Vagina (tissue), 2 donors: ENCODE results near the gene SMARCC1. TPM values are rescaled to one million over a fixed set of nuclear protein-coding genes. Genes with fewer than 3 reads are reported as not detected.
"Not testable (repeated sequence)": the region's sequence is repeated elsewhere in the genome, so short reads cannot be mapped to it uniquely, and the experiment has no call there.

Experiments used
- DNase-seq, 2 donors: peaks; one replicate each; pipeline ENCODE4 v3.0.0-alpha.2; 2017; ENCODE audit errors: extremely low spot score in 2 of 2
- H3K27ac ChIP-seq: fragments of 200-600 bp; sonication (generic); one replicate; pipeline ENCODE4 v1.5.1; 2019
- H3K27me3 ChIP-seq: fragments of 200-600 bp; sonication (generic); one replicate; pipeline ENCODE4 v1.5.1; 2019
- H3K36me3 ChIP-seq, 2 donors: fragments of 200-600 bp; sonication (generic); one replicate each; pipeline ENCODE4 v1.5.1; 2017 to 2019
- H3K4me1 ChIP-seq: fragments of 200-600 bp; sonication (generic); one replicate; pipeline ENCODE4 v1.5.1; 2019
- H3K4me3 ChIP-seq, 2 donors: fragments of 200-600 bp; sonication (generic); 1 replicate in 1 of 2; 2 replicates in 1 of 2; pipeline ENCODE4 v1.5.1; 2016 to 2019
- H3K9me3 ChIP-seq: fragments of 200-600 bp; sonication (generic); one replicate; pipeline ENCODE4 v1.5.1; 2019
- POLR2A ChIP-seq, 2 donors: fragments of 450-650 bp; IDR thresholded peaks; one replicate each; pipeline ENCODE4 v1.6.1; 2017; ENCODE audit warnings: antibody characterized with exemption in 2 of 2, mild to moderate bottlenecking in 2 of 2, moderate library complexity in 2 of 2
- POLR2AphosphoS5 ChIP-seq, 2 donors: sonication (generic); formaldehyde crosslinking; IDR thresholded peaks; one replicate each; pipeline ENCODE4 v1.9.0; 2017; ENCODE audit warnings: antibody characterized with exemption in 2 of 2, mild to moderate bottlenecking in 2 of 2, low read depth in 1 of 2; ENCODE audit not compliant: insufficient read depth in 1 of 2
- intact Hi-C: fragments of 100-400 bp; cut with DNase I; formaldehyde crosslinking; loops from one replicate; pipeline ENCODE4 v1.15.1; 2023
- total RNA-seq: library from RNA; depleted of rRNA; stranded (reverse); fragments of >200 nt; gene quantifications from one replicate; pipeline ENCODE4 v1.2.3, GENCODE V29; 2016
- TF ChIP-seq, protein P1 (sequence below), 3 experiments: fragments of 450-650 bp in 2 of 3; fragments of 200-600 bp in 1 of 3; sonication (generic) in 1 of 3; IDR thresholded peaks; one replicate each; pipeline ENCODE4 v1.5.1; 2017 to 2019; ENCODE audit warnings: antibody characterized with exemption in 3 of 3, mild to moderate bottlenecking in 2 of 3, moderate library complexity in 2 of 3

Gene SMARCC1
- total RNA-seq, 1 donor from 2014 or later: 39.0 TPM

GRCh38 chr3:47772047-47772446 is 9.6 kb downstream of the SMARCC1 start:
- Histone ChIP-seq H3K36me3 (peaks cover 0 to 16% of the 10 kb centered on the region in 2 donors), H3K4me3 (no peak overlapping the region), H3K4me1 (peaks cover 20% of the 10 kb centered on the region), H3K27me3 (no peaks in the 10 kb centered on the region), H3K9me3 (no peaks in the 10 kb centered on the region), H3K27ac (no peak overlapping the region)
- TF ChIP-seq POLR2A (IDR thresholded peaks at IDR 0.05): no peak
- TF ChIP-seq, protein P1, sequence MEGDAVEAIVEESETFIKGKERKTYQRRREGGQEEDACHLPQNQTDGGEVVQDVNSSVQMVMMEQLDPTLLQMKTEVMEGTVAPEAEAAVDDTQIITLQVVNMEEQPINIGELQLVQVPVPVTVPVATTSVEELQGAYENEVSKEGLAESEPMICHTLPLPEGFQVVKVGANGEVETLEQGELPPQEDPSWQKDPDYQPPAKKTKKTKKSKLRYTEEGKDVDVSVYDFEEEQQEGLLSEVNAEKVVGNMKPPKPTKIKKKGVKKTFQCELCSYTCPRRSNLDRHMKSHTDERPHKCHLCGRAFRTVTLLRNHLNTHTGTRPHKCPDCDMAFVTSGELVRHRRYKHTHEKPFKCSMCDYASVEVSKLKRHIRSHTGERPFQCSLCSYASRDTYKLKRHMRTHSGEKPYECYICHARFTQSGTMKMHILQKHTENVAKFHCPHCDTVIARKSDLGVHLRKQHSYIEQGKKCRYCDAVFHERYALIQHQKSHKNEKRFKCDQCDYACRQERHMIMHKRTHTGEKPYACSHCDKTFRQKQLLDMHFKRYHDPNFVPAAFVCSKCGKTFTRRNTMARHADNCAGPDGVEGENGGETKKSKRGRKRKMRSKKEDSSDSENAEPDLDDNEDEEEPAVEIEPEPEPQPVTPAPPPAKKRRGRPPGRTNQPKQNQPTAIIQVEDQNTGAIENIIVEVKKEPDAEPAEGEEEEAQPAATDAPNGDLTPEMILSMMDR (IDR thresholded peaks at IDR 0.05): no peak
- no peak for TF ChIP-seq POLR2AphosphoS5 (IDR thresholded peaks at IDR 0.05; ENCODE audit: insufficient read depth in 1 of 2, low read depth in 1 of 2)
- intact Hi-C loops: no loop called here
- no peak for DNase-seq

- H3K36me3 ChIP-seq: peaks cover 0 to 6% of the 10 kb centered on the region in 2 donors
- no peaks in the 10 kb centered on the region for H3K27me3 ChIP-seq
- no peak overlapping the region for H3K4me3 ChIP-seq
- TF ChIP-seq, protein P1 (IDR thresholded peaks at IDR 0.05): no peak
- no peak overlapping the region for H3K27ac ChIP-seq
- H3K4me1 ChIP-seq: no peaks in the 10 kb centered on the region
- no peaks in the 10 kb centered on the region for H3K9me3 ChIP-seq
- intact Hi-C loops: no loop called here
- no peak for DNase-seq
Measured at GRCh38 chr3:47766186-47766585, 15.5 kb downstream of the SMARCC1 start.

DNA sequence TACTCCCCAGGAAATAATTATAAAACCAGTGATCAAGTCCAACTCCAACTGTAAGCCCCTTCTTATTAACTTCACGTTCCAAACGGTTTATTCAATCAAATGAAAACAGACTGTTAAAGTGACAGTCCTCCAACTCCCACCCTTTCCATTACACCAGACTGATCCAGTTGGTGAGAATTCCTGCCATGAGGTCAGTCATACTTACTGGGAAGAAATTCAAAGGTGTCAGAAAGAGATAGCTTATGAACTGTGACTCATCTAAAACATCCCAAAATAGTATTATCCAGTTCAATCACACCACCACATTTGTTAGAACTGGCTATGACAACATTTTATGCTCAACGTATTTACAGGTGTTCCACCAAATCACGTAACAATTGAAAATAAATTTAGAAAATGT is 19.5 kb downstream of the SMARCC1 start:
- Histone ChIP-seq H3K4me3 (no peak overlapping the region), H3K36me3 (peaks cover 0 to 10% of the 10 kb centered on the region in 2 donors), H3K4me1 (no peaks in the 10 kb centered on the region), H3K27ac (no peak overlapping the region), H3K27me3 (no peaks in the 10 kb centered on the region), H3K9me3 (no peaks in the 10 kb centered on the region)
- no peak for TF ChIP-seq POLR2AphosphoS5 (IDR thresholded peaks at IDR 0.05; ENCODE audit: insufficient read depth in 1 of 2, low read depth in 1 of 2)
- intact Hi-C loops: no loop called here
- no peak for DNase-seq

DNA sequence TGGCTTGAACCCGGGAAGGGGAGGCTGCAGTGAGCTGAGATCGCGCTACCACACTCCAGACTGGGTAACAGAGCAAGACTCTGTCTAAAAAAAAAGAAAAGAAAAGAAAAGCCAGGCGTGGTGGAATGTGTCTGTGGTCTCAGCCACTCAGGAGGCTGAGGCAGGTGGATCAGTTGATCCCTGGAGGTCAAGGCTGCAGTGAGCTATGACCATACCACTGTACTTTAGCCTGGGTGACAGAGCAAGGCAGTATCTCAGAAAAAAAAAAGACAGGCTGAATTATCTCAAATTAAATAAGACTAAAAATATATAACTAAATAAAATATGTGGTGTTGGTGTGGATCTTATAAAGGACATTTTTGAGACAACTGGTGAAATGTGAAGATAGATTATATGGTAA is 20.6 kb downstream of the SMARCC1 start:
- no peaks in the 10 kb centered on the region for H3K27me3 ChIP-seq
- DNase-seq: no peak
- H3K4me1 ChIP-seq: no peaks in the 10 kb centered on the region
- intact Hi-C loops: no loop called here
- peaks cover 0 to 10% of the 10 kb centered on the region in 2 donors for H3K36me3 ChIP-seq
- no peak overlapping the region for H3K4me3 ChIP-seq
- no peaks in the 10 kb centered on the region for H3K9me3 ChIP-seq
- TF ChIP-seq, protein P1 (IDR thresholded peaks at IDR 0.05): no peak
- no peak overlapping the region for H3K27ac ChIP-seq

DNA sequence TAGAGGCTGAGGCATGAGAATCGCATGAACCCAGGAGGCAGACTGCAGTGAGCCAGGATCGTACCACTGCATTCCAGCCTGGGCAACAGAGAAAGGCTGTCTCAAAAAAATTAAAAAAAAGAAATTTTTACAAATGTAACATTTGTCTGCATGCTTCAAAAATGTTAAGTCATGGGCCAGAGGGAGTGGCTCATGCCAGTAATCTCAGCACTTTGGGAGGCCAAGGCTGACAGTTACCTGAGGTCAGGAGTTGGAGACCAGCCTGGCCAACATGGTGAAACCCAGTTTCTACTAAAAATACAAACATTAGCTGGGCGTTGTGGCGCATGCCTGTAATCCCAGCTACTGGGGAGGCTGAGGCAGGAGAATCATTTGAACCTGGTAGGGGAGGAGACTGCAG is 21.5 kb downstream of the SMARCC1 start:
- H3K9me3 ChIP-seq, intact Hi-C loops, DNase-seq, H3K27me3 ChIP-seq, H3K27ac ChIP-seq, H3K4me3 ChIP-seq, H3K4me1 ChIP-seq, H3K36me3 ChIP-seq: not testable (repeated sequence)

GRCh38 chr3:47758261-47759025 is 23.2 kb downstream of the SMARCC1 start:
- DNase-seq: no peak
- no peaks in the 10 kb centered on the region for H3K4me1 ChIP-seq
- TF ChIP-seq POLR2A (IDR thresholded peaks at IDR 0.05) (no peak), POLR2AphosphoS5 (IDR thresholded peaks at IDR 0.05; ENCODE audit: insufficient read depth in 1 of 2, low read depth in 1 of 2) (no peak)
- TF ChIP-seq, protein P1 (IDR thresholded peaks at IDR 0.05): no peak
- H3K36me3 ChIP-seq: peaks cover 0 to 10% of the 10 kb centered on the region in 2 donors
- H3K27ac ChIP-seq: no peak overlapping the region
- intact Hi-C loops: no loop called here
- no peaks in the 10 kb centered on the region for H3K27me3 ChIP-seq
- no peaks in the 10 kb centered on the region for H3K9me3 ChIP-seq
- no peak overlapping the region for H3K4me3 ChIP-seq
